HG02884 (cell line): ENCODE measurements around the gene MRAS.

Experiments
- ATAC-seq: cut with Tn5 transposase; IDR thresholded peaks from one replicate; pipeline ENCODE4 v1.9.1; 2021; ENCODE audit warnings: mild to moderate bottlenecking, moderate library complexity; ENCODE audit not compliant: unreplicated experiment

MRAS gene

GRCh38 chr3:138384976-138385375 lies 36.6 kb downstream of the MRAS start:
- ATAC-seq = no peak

- ATAC-seq = no peak
Observed at GRCh38 chr3:138389144-138389601, 40.8 kb downstream of the MRAS start.

GRCh38 chr3:138389841-138390581 lies 41.6 kb downstream of the MRAS start:
- ATAC-seq = no peak

- no peak for ATAC-seq
Observed at GRCh38 chr3:138390582-138390932, 42.2 kb downstream of the MRAS start.

- no peak for ATAC-seq
Observed at GRCh38 chr3:138394156-138394555, 45.8 kb downstream of the MRAS start.

- ATAC-seq = no peak
Observed at GRCh38 chr3:138394686-138395085, 46.3 kb downstream of the MRAS start.

- no peak for ATAC-seq
Observed at GRCh38 chr3:138395865-138396751, 47.7 kb downstream of the MRAS start.

GRCh38 chr3:138396752-138397410 lies 48.5 kb downstream of the MRAS start:
- ATAC-seq = no peak

GRCh38 chr3:138397983-138398382 lies 49.6 kb downstream of the MRAS start:
- no peak for ATAC-seq

GRCh38 chr3:138398791-138399575 lies 50.6 kb downstream of the MRAS start:
- no peak for ATAC-seq

GRCh38 chr3:138399766-138400165 lies 51.4 kb downstream of the MRAS start:
- no peak for ATAC-seq

- no peak for ATAC-seq
Observed at GRCh38 chr3:138400651-138401070, 52.3 kb downstream of the MRAS start.

GRCh38 chr3:138401834-138402233 lies 53.5 kb downstream of the MRAS start:
- no peak for ATAC-seq

GRCh38 chr3:138404121-138404520 lies 55.7 kb downstream of the MRAS start:
- no peak for ATAC-seq

GRCh38 chr3:138405001-138405400 lies 56.6 kb downstream of the MRAS start:
- ATAC-seq = no peak

- ATAC-seq = no peak
Observed at GRCh38 chr3:138405486-138405885, 57.1 kb downstream of the MRAS start.

GRCh38 chr3:138406606-138407005 lies 58.2 kb downstream of the MRAS start:
- no peak for ATAC-seq

- no peak for ATAC-seq
Observed at GRCh38 chr3:138407236-138407907, 59.0 kb downstream of the MRAS start.

GRCh38 chr3:138408751-138409570 lies 60.6 kb downstream of the MRAS start:
- no peak for ATAC-seq
